ENCODE data around the gene FARP1. TPM values are rescaled to one million over a fixed set of nuclear protein-coding genes. Genes with fewer than 3 reads are reported as not detected.

The FARP1 gene
- total RNA-seq, 1 donor from 2014 or later = 128 TPM

DNA sequence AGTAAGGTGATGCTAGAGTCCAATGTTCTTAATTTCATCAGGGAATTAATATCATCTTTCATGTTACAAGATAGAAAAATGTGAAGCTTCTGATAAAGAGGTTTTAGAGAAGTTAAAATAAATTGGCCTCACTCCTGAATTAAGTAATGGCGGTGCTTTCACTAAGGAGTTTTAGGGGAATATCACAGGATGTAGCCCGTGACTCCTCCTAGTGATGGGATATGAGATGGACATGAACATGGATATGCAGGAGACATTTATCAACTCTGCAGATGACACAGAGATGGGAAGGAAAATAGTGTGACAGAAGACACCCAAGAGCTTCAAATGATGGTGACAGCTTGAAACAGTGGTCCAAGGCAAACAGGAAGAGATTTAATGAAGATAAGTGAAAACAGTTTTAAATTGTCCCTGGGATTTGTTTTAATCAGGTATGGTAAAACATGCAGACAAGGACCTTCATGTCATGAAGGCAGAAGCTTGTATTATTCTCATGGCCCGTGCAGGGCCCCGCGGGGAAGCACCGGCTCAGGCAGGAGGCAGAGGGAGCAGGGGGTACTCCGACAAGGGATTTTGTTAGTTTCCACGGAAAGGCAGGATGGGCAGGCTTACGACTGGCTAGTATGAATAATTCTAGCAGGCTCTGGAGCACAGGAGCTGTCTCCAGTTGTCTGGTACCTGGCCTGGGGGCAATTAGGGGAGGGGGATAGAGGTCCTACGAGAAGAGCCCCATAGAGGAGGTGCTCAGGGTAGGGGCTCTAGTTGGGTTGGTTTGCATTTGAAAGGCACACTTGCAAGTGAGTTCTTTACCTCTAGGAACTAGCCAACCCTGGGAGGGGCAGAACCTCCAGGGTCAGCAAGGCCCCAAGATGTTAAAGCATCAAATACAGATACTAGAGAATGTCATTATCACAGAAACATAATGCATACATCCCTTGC, 38.7 kb upstream of the FARP1 start:
- Histone ChIP-seq H3K36me3 (ENCODE audit: insufficient read depth, low read length) (no peaks in the 10 kb centered on the region), H3K4me3 (ENCODE audit: insufficient read depth, low read depth, low read length) (no peak overlapping the region), H3K27ac (ENCODE audit: low read depth, low read length) (no peak overlapping the region), H3K27me3 (ENCODE audit: insufficient read depth, low read length) (no peaks in the 10 kb centered on the region), H3K4me1 (ENCODE audit: insufficient read depth, low read length) (no peaks in the 10 kb centered on the region), H3K4me2 (ENCODE audit: low read length) (no peak overlapping the region), H4K20me1 (ENCODE audit: insufficient read depth, low read length) (no peaks in the 10 kb centered on the region), H3K9me3 (ENCODE audit: insufficient read depth, low read depth, low read length) (no peaks in the 10 kb centered on the region), H3K9ac (ENCODE audit: low read length) (no peak overlapping the region), H3K79me2 (ENCODE audit: insufficient read depth, low read length) (no peaks in the 10 kb centered on the region), H2AFZ (ENCODE audit: low read depth, low read length) (no peak overlapping the region)
- Mint-ChIP-seq H3K27ac (ENCODE audit: unreplicated experiment) (no peak overlapping the region), H3K27me3 (ENCODE audit: low read depth, unreplicated experiment) (no peaks in the 10 kb centered on the region), H3K4me1 (ENCODE audit: low read depth, unreplicated experiment) (peaks cover 8% of the 10 kb centered on the region), H3K9me3 (ENCODE audit: unreplicated experiment) (peaks cover 4% of the 10 kb centered on the region), H3K4me3 (ENCODE audit: unreplicated experiment) (no peak overlapping the region), H3K36me3 (ENCODE audit: low read depth, unreplicated experiment) (no peaks in the 10 kb centered on the region)
- no peak for TF ChIP-seq EZH2 (IDR thresholded peaks at IDR 0.05; ENCODE audit: insufficient read depth, low read length)
- TF ChIP-seq, protein P1, sequence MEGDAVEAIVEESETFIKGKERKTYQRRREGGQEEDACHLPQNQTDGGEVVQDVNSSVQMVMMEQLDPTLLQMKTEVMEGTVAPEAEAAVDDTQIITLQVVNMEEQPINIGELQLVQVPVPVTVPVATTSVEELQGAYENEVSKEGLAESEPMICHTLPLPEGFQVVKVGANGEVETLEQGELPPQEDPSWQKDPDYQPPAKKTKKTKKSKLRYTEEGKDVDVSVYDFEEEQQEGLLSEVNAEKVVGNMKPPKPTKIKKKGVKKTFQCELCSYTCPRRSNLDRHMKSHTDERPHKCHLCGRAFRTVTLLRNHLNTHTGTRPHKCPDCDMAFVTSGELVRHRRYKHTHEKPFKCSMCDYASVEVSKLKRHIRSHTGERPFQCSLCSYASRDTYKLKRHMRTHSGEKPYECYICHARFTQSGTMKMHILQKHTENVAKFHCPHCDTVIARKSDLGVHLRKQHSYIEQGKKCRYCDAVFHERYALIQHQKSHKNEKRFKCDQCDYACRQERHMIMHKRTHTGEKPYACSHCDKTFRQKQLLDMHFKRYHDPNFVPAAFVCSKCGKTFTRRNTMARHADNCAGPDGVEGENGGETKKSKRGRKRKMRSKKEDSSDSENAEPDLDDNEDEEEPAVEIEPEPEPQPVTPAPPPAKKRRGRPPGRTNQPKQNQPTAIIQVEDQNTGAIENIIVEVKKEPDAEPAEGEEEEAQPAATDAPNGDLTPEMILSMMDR (IDR thresholded peaks at IDR 0.05; ENCODE audit: insufficient read depth, low read depth, low read length) = peak; percentile 47
- FAIRE-seq = no peak
- DNase-seq (ENCODE audit: low read depth) = no peak

DNA sequence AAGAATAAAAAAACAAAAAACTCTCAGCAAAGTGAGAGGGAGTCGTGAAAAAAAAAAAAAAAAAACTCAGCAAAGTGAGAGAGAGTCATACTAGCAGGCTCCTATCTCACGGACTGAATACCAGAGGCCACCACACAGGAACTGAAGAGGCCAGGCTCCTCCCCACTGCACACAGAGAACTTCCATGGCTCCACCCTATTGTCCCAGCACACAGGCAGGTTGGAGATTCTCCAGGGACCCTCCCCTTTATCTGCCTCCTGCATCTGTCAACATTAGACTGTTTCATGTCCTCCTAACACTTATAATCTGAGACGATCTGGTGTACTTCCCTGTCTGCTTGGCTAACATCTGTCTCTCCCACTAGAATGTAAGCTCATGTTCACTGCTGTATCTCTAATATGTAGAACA, 37.0 kb upstream of the FARP1 start:
- H3K4me1 ChIP-seq (ENCODE audit: insufficient read depth, low read length) = no peaks in the 10 kb centered on the region
- FAIRE-seq = no peak
- no peaks in the 10 kb centered on the region for H3K27me3 ChIP-seq (ENCODE audit: insufficient read depth, low read length)
- no peak overlapping the region for H3K4me3 Mint-ChIP-seq (ENCODE audit: unreplicated experiment)
- peaks cover 8% of the 10 kb centered on the region for H3K4me1 Mint-ChIP-seq (ENCODE audit: low read depth, unreplicated experiment)
- H3K27me3 Mint-ChIP-seq (ENCODE audit: low read depth, unreplicated experiment) = peaks cover 2% of the 10 kb centered on the region
- H3K4me2 ChIP-seq (ENCODE audit: low read length) = no peak overlapping the region
- TF ChIP-seq EZH2 (IDR thresholded peaks at IDR 0.05; ENCODE audit: insufficient read depth, low read length) = no peak
- TF ChIP-seq, protein P1 (IDR thresholded peaks at IDR 0.05; ENCODE audit: insufficient read depth, low read depth, low read length) = no peak
- H3K36me3 Mint-ChIP-seq (ENCODE audit: low read depth, unreplicated experiment) = no peaks in the 10 kb centered on the region
- H2AFZ ChIP-seq (ENCODE audit: low read depth, low read length) = no peak overlapping the region
- H3K9me3 ChIP-seq (ENCODE audit: insufficient read depth, low read depth, low read length) = no peaks in the 10 kb centered on the region
- no peaks in the 10 kb centered on the region for H3K36me3 ChIP-seq (ENCODE audit: insufficient read depth, low read length)
- no peak overlapping the region for H3K4me3 ChIP-seq (ENCODE audit: insufficient read depth, low read depth, low read length)
- peaks cover 2% of the 10 kb centered on the region for H3K9me3 Mint-ChIP-seq (ENCODE audit: unreplicated experiment)
- H3K79me2 ChIP-seq (ENCODE audit: insufficient read depth, low read length) = no peaks in the 10 kb centered on the region
- peak; percentile 55 for DNase-seq (ENCODE audit: low read depth)
- H3K9ac ChIP-seq (ENCODE audit: low read length) = no peak overlapping the region
- no peak overlapping the region for H3K27ac ChIP-seq (ENCODE audit: low read depth, low read length)
- no peaks in the 10 kb centered on the region for H4K20me1 ChIP-seq (ENCODE audit: insufficient read depth, low read length)
- peak overlapping the region; percentile 37 for H3K27ac Mint-ChIP-seq (ENCODE audit: unreplicated experiment)

DNA sequence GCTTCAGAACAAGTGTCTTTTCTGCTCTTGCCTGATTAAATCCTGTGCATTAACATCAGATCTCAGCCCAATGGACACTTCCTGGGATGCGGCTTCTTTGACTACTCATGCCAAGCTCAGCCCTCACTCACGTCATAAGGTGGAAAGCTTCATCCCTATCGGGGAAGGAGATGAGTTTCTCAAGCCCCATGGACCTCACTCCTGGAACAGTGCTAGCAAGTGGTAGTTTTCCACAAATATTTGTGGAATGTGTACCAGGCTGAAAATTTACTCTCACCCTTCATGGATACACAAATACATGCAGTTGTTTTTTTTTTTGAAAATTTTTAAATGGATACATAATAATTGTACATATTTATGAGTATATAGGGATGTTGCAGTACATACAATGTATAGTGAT, 34.6 kb upstream of the FARP1 start:
- H3K4me2 ChIP-seq (ENCODE audit: low read length) = no peak overlapping the region
- no peaks in the 10 kb centered on the region for H3K27me3 ChIP-seq (ENCODE audit: insufficient read depth, low read length)
- no peak overlapping the region for H3K9ac ChIP-seq (ENCODE audit: low read length)
- no peaks in the 10 kb centered on the region for H4K20me1 ChIP-seq (ENCODE audit: insufficient read depth, low read length)
- no peaks in the 10 kb centered on the region for H3K79me2 ChIP-seq (ENCODE audit: insufficient read depth, low read length)
- H3K4me3 Mint-ChIP-seq (ENCODE audit: unreplicated experiment) = no peak overlapping the region
- H2AFZ ChIP-seq (ENCODE audit: low read depth, low read length) = no peak overlapping the region
- H3K27me3 Mint-ChIP-seq (ENCODE audit: low read depth, unreplicated experiment) = peaks cover 8% of the 10 kb centered on the region
- H3K27ac ChIP-seq (ENCODE audit: low read depth, low read length) = no peak overlapping the region
- H3K36me3 ChIP-seq (ENCODE audit: insufficient read depth, low read length) = no peaks in the 10 kb centered on the region
- H3K27ac Mint-ChIP-seq (ENCODE audit: unreplicated experiment) = no peak overlapping the region
- H3K36me3 Mint-ChIP-seq (ENCODE audit: low read depth, unreplicated experiment) = peaks cover 2% of the 10 kb centered on the region
- H3K4me1 Mint-ChIP-seq (ENCODE audit: low read depth, unreplicated experiment) = peaks cover 8% of the 10 kb centered on the region
- FAIRE-seq (no peak), DNase-seq (ENCODE audit: low read depth) (peak; percentile 22)
- no peak overlapping the region for H3K4me3 ChIP-seq (ENCODE audit: insufficient read depth, low read depth, low read length)
- peaks cover 2% of the 10 kb centered on the region for H3K9me3 Mint-ChIP-seq (ENCODE audit: unreplicated experiment)
- TF ChIP-seq EZH2 (IDR thresholded peaks at IDR 0.05; ENCODE audit: insufficient read depth, low read length) = no peak
- TF ChIP-seq, protein P1 (IDR thresholded peaks at IDR 0.05; ENCODE audit: insufficient read depth, low read depth, low read length) = no peak
- no peaks in the 10 kb centered on the region for H3K9me3 ChIP-seq (ENCODE audit: insufficient read depth, low read depth, low read length)
- no peaks in the 10 kb centered on the region for H3K4me1 ChIP-seq (ENCODE audit: insufficient read depth, low read length)

Data from astrocyte (in vitro differentiated cells and primary cell).